Liver (tissue), 9 donors: ENCODE measurements around the gene ANK3. TPM values are rescaled to one million over a fixed set of nuclear protein-coding genes. Genes with fewer than 3 reads are reported as not detected.

ENCODE experiments used
- DNase-seq: peaks from one replicate; pipeline ENCODE4 v3.0.0-alpha.2; 2017; ENCODE audit warnings: low spot score
- H3K27ac ChIP-seq, 2 donors: one replicate each; pipeline ENCODE4 v1.7.0; 2013; ENCODE audit warnings: inconsistent platforms in 2 of 2, low read length in 2 of 2, control low read depth in 1 of 2, low read depth in 1 of 2, mild to moderate bottlenecking in 1 of 2
- H3K27me3 ChIP-seq, 4 donors: one replicate each; pipeline versions ENCODE4 v1.6.1 to v1.7.0; 2013; ENCODE audit warnings: low read length in 3 of 4, inconsistent platforms in 1 of 4, mild to moderate bottlenecking in 1 of 4, moderate library complexity in 1 of 4; ENCODE audit not compliant: control insufficient read depth in 4 of 4, insufficient read depth in 4 of 4
- H3K36me3 ChIP-seq, 4 donors: one replicate each; pipeline versions ENCODE4 v1.6.1 to v1.7.0; 2013; ENCODE audit warnings: low read length in 3 of 4, mild to moderate bottlenecking in 3 of 4, low read depth in 1 of 4, moderate library complexity in 1 of 4; ENCODE audit not compliant: control insufficient read depth in 4 of 4, insufficient read depth in 3 of 4
- H3K4me1 ChIP-seq, 4 donors: one replicate each; pipeline versions ENCODE4 v1.6.1 to v1.7.0; 2013; ENCODE audit warnings: low read length in 3 of 4, mild to moderate bottlenecking in 3 of 4, moderate library complexity in 1 of 4; ENCODE audit not compliant: control insufficient read depth in 4 of 4, insufficient read depth in 4 of 4
- H3K4me3 ChIP-seq, 3 donors: one replicate each; pipeline versions ENCODE4 v1.6.1 to v1.7.0; 2013; ENCODE audit warnings: low read length in 3 of 3, control low read depth in 1 of 3, low read depth in 1 of 3, mild to moderate bottlenecking in 1 of 3
- H3K9ac ChIP-seq, 2 donors: one replicate each; pipeline ENCODE4 v1.7.0; 2013; ENCODE audit warnings: low read length in 2 of 2, mild to moderate bottlenecking in 2 of 2, moderate library complexity in 2 of 2, control low read depth in 1 of 2, low read depth in 1 of 2
- H3K9me3 ChIP-seq, 4 donors: one replicate each; pipeline versions ENCODE4 v1.6.1 to v1.7.0; 2013; ENCODE audit warnings: low read length in 3 of 4; ENCODE audit not compliant: control insufficient read depth in 4 of 4
- ATF3 ChIP-seq: IDR thresholded peaks from 2 replicates; pipeline ENCODE4 v1.6.1; 2016; ENCODE audit warnings: antibody characterized with exemption
- CTCF ChIP-seq: fragments of 150-350 bp; IDR thresholded peaks from 2 replicates; pipeline ENCODE4 v1.5.1; 2017; ENCODE audit warnings: improper control_type of control experiment, low read depth, low read length; ENCODE audit not compliant: missing input control
- FOXA1 ChIP-seq: IDR thresholded peaks from 2 replicates; pipeline ENCODE4 v1.6.1; 2016; ENCODE audit warnings: antibody characterized with exemption
- FOXA2 ChIP-seq: IDR thresholded peaks from 2 replicates; pipeline ENCODE4 v1.6.1; 2016; ENCODE audit warnings: antibody characterized with exemption
- GABPA ChIP-seq, 2 donors: IDR thresholded peaks in 1 of 2; conservative IDR thresholded peaks in 1 of 2; 2 replicates each; pipeline ENCODE4 v1.6.1; 2016; ENCODE audit warnings: antibody characterized with exemption in 2 of 2, mild to moderate bottlenecking in 1 of 2, moderate library complexity in 1 of 2
- HNF4G ChIP-seq: IDR thresholded peaks from 2 replicates; pipeline ENCODE4 v1.6.1; 2016; ENCODE audit warnings: antibody characterized with exemption
- JUND ChIP-seq, 2 donors: IDR thresholded peaks; 2 replicates each; pipeline ENCODE4 v1.6.1; 2016; ENCODE audit warnings: antibody characterized with exemption in 2 of 2
- MAX ChIP-seq: IDR thresholded peaks from 2 replicates; pipeline ENCODE4 v1.6.1; 2016; ENCODE audit warnings: antibody characterized with exemption
- NR2F2 ChIP-seq: IDR thresholded peaks from 2 replicates; pipeline ENCODE4 v1.6.1; 2016; ENCODE audit warnings: antibody characterized with exemption
- RAD21 ChIP-seq, 2 donors: IDR thresholded peaks; 2 replicates each; pipeline ENCODE4 v1.6.1; 2016; ENCODE audit warnings: antibody characterized with exemption in 2 of 2, mild to moderate bottlenecking in 2 of 2
- REST ChIP-seq: IDR thresholded peaks from 2 replicates; pipeline ENCODE4 v1.6.1; 2016; ENCODE audit warnings: antibody characterized with exemption, mild to moderate bottlenecking
- RXRA ChIP-seq, 2 donors: IDR thresholded peaks; 2 replicates each; pipeline ENCODE4 v1.6.1; 2017 to 2018; ENCODE audit warnings: antibody characterized with exemption in 2 of 2, mild to moderate bottlenecking in 1 of 2
- SP1 ChIP-seq: IDR thresholded peaks from 2 replicates; pipeline ENCODE4 v1.6.1; 2018; ENCODE audit warnings: antibody characterized with exemption, mild to moderate bottlenecking
- TAF1 ChIP-seq: conservative IDR thresholded peaks from 2 replicates; pipeline ENCODE4 v1.6.1; 2016; ENCODE audit warnings: antibody characterized with exemption, mild to moderate bottlenecking
- YY1 ChIP-seq: IDR thresholded peaks from 2 replicates; pipeline ENCODE4 v1.6.1; 2016; ENCODE audit warnings: antibody characterized with exemption, mild to moderate bottlenecking
- ZBTB33 ChIP-seq: IDR thresholded peaks from 2 replicates; pipeline ENCODE4 v1.6.1; 2016; ENCODE audit warnings: antibody characterized with exemption
- polyA plus RNA-seq, 2 donors: library from polyadenylated mRNA; stranded (reverse) in 1 of 2; unstranded in 1 of 2; fragments of 200-250 nt in 1 of 2; fragments of >200 nt in 1 of 2; fragmentation: Nextera tagmentation in 1 of 2; extraction: Ambion mirVana in 1 of 2; gene quantifications; one replicate each; pipeline versions ENCODE4 v1.2.1 to v1.2.3, GENCODE V29; 2013 to 2015
- total RNA-seq, 2 donors: library from RNA; depleted of rRNA; stranded (reverse); fragments of >200 nt; gene quantifications; one replicate each; pipeline ENCODE4 v1.2.3, GENCODE V29; 2014
- donor health status: healthy.
- donor health status: healthy.
- donor health status: healthy.
- donor health status: healthy.
- donor health status: healthy.

Gene ANK3
- total and polyA plus RNA-seq, 4 donors: 5.7 to 30.0 (median 9.7) TPM

GRCh38 chr10:60358282-60358681, 31.4 kb downstream of the ANK3 start:
- H3K36me3 ChIP-seq: no peaks in the 10 kb centered on the region
- TF ChIP-seq MAX (no peak), TAF1 (no peak), HNF4G (no peak), FOXA2 (no peak), FOXA1 (no peak), RXRA (IDR thresholded peaks at IDR 0.05) (no peak), REST (no peak), RAD21 (IDR thresholded peaks at IDR 0.05) (no peak), SP1 (no peak), ATF3 (no peak), NR2F2 (no peak), GABPA (IDR thresholded peaks at IDR 0.05 in 1 of 2, conservative IDR thresholded peaks at IDR 0.05 in 1 of 2) (no peak), JUND (IDR thresholded peaks at IDR 0.05) (no peak), ZBTB33 (no peak), YY1 (no peak), CTCF (no peak)
- H3K9me3 ChIP-seq: no peaks in the 10 kb centered on the region
- no peak overlapping the region for H3K4me3 ChIP-seq
- H3K27ac ChIP-seq: no peak overlapping the region
- no peaks in the 10 kb centered on the region for H3K27me3 ChIP-seq
- peaks cover 0 to 6% (median 1%) of the 10 kb centered on the region in 4 donors for H3K4me1 ChIP-seq
- DNase-seq: no peak
- H3K9ac ChIP-seq: no peak overlapping the region
